NCI-H526 (cell line): ENCODE measurements around the gene IDH2.

Experiments
- DNase-seq, 2 experiments: peaks; one replicate each; lab custom pipeline; 2025; lab: John Stamatoyannopoulos, UW

The IDH2 gene

DNA sequence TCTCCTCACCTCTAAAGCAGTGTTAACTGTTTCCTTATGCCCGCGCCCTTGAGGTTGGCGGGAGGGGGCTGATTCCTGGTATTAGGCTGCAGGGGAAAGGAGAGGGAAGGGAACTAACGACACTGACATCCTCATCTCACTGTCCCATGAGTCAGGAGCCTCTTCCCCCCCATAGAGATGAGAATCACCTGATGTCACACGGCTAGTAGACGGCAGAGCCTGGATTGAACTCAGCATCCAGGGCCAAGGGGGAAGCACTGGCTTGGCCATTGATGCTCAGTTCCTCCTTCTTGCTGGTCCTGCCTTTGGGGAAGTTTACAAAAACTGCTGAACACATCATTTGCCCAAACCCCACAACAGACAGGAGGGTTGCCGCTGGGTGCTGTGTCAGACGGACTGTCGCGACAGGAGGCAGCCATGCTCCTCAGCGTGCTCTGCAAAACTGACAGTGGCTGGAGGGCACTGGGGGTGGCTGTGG lies 38.5 kb downstream of the IDH2 start:
- no peak for DNase-seq

DNA sequence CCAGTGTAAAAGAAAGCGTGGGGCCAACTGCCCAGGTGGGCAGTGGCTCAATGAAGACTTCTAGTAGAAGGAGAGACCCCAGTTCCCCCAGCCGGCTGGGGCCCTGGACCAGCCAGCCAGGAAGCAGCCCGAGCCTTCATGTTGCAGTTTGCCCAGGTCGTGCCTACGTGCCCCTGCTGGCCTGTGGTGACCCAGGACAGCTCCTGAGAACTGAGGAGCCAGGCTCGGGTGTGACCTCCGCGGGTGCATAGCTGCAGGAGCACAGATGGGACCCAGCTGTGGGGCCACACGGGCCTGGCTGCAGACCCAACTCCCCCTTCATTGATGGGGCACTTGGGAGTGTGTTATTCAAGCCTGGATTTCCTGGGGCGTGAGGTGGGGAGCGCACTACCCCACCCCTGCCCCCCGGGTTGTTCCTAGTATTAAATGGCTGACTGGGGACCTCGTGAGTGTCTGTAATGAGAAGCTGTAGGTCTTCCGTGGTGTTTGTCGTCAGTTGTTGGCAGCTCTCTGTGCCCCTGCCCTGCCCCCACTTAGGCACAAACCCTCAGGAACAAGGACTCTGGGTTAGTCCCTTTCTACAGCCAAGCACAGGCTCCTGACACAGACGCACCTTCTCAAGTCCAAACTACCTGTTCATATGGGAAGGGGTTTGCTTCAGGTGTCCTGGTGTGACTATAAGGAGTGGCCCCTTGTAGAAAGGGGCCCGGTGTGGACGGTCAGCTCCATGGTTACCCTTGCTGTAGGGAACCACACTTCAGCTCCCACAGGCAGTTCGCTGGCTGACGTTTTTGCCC lies 39.1 kb downstream of the IDH2 start:
- DNase-seq = no peak

DNA sequence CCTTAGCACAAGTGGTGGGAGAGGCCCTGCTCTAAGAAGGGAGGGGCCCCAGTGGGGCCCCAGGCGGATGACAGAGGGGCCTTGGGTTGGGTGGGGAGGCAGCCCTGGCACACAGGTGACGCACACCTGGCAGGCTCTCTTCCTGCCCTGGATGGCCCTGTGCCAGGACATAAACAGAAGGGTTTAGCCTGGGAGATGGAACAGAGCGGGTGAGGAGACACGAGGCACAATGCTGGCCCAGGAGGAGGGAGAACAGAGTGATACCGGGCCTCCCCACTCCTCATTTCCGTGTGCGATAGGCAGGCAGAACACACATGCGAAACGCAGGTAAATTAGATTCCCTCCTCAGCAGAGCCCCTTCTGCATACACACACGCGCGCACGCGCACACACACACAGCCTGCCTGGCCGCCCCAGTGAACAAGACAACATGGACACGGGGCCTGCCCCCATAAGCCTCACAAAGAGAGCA lies 39.8 kb downstream of the IDH2 start:
- peak; percentile 51 to 78 for DNase-seq

DNA sequence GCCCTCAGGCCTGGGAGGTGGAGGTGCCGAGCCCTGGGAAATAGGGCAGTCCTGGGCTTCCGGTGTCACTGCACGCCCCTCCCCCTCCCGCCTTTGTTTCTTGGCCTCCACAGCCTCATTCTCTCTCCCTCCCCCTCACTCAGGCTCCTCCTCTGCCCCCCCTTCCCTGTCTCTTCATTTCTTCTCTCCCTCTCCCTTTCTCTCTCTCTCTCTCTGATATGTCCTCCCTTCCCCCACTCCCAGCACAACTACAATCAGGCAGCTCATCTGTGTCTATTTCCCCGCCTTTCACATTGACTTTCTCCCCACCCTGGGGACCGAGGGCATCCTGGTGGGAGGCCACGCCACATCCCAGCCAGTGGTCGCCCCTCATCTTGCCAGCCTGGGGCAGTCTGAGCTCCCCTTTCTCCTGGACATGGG lies 40.2 kb downstream of the IDH2 start:
- DNase-seq = peak; percentile 35 to 60

DNA sequence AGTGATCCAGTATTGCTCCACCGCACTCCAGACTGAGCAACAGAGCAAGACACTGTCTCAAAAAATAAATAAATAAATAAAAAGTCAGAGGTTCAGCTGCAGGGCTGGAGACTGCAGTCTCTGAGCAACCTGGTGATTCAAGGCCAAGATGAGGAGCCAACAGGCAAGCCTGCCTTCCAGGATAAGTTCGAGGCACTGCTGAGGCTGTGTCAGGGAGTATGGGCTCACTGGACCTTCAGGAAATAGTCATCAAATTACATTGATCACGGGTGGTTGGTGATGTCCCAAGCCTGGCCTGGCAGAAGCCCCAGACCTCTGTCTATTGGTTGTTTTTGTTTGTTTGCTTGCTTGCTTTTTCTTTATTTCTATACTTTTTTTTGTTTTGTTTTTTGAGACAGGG lies 41.5 kb downstream of the IDH2 start:
- no peak for DNase-seq

DNA sequence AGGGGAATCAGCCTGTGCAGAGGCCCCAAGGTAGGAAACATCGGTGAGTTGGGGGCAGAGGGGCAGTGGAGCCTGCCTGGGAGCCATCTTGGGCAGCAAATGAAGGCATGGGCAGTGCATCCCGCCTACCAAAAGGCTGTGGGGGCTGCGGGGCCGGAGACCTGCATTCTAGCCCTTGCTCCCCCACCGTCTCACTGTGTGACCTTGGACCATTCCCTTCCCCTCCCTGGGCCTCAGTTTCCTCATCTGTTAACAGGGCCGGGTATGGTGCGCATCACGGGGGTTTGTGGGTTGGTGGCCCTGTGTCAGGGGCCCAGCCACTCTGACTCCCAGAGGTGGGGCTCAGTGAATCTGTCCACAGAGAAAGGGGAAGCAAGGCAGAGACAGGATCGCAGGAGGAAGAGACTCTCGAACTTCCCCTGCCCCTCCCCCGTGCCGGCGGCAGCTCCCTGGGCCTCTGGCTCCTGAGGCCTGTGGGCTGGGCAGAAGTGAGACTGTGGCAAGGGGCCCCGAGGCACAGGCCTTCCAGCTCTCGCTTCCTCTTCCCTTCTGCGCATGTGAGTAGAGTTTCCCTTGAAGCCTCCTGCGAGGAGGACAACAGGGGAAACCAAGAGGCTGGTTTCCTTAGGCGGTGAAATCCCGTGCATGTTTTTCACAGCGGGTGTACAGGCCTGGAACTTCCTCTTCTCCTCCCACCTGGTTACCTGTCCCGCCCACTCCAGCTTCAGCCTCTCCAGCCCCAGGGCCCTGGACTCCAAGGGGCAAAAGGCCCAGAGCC lies 42.9 kb downstream of the IDH2 start:
- peak in 1 of 2 experiments; percentile 35 for DNase-seq

DNA sequence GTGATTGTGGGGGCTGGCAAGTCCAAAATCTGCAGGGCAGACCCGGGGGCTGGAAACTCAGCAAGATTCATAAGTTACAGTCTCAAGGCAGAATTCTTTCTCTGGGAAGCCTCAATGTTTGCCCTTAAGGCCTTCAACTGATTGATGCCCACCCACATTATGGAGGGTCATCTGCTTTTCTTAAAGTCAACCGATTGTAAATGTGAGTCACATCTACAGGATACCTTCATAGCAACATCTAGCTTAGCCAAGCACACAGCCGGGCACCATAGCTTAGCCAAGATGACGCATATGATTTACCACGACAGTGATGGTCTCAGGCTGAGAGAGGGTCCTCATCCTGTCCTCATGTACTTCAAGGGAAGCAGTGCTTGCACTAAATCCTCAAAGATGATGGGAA lies 43.5 kb downstream of the IDH2 start:
- DNase-seq = no peak

DNA sequence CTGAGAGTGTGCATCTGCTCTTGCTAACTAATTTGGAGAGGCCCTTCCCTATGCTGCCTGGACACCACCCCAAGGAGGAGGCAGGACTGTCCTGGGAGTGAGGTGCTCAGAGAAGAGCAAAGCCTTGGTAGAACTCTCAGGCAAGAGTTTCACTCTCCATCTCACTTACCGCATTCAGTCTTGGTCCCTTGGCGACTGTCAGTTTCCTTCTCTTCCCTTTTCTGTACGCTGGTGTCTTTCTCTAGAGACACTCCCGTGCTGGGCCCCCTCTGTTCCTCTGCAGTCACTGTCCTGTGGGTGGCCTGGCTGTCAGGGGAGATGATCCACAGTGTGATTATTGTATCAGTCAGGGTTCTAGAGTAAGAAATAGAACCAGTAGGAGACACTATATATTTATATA lies 44.0 kb downstream of the IDH2 start:
- no peak for DNase-seq

DNA sequence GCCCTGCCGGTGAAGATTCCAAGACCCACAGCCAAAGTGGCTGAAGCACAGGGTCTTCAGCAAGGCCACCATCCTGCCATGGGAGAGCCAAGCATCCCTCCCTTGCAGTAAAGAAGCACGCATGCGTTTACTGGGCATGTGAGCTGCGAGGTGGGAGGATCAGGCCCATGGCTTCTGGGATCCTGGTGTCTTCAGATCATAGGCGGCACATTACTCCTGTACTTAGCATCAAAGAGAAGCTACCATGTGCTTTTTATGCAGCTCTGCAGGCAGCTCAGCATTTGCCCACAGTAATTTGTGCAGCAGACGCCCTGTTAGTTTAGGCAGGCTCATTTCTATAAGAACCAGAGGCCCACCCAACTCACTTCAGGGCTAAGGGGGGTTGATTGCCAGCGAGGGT lies 45.7 kb downstream of the IDH2 start:
- no peak for DNase-seq

DNA sequence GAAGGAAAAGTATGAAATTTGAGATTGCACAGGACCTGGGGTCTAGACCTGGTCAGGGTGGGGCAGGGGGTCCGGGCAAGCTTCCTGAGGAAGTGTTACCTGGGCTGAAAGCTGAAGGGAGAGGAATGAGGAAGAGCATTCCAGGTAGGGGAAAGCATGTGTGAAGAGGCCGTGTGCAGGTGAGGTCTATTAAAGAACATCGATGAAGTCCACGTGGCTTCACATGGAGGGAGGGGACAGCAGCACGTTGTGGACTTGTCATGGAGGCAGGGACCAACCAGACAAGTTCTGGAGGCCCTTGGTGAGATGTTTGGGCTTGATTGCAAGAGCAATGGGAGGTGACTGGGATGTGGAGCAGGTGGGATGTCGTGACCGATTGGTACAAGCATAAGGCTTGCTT lies 47.1 kb downstream of the IDH2 start:
- no peak for DNase-seq

DNA sequence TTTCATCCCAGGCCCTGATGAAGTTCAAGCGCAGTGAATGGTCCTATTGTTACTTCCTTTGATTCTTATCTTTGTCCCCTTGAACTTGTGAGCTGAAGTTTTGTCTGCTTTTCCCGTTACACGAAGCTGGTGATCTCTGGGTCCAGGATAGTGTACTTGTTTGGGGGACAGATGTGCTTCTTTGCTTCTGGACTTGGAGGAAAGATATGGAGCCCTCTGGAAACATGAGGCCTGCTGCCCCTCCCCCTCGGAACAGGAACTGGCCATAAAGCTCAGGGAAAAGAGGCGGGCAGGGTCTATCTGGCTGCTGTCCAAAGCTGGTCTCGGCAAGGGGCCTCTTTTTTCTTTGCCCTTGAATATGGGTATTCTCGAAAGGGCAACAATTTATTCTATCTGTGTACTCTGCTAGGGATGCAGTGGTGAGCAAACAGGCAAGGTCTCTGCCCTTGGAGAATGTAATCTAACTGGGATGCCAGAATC lies 47.6 kb downstream of the IDH2 start:
- DNase-seq = peak in 1 of 2 experiments; percentile 35

DNA sequence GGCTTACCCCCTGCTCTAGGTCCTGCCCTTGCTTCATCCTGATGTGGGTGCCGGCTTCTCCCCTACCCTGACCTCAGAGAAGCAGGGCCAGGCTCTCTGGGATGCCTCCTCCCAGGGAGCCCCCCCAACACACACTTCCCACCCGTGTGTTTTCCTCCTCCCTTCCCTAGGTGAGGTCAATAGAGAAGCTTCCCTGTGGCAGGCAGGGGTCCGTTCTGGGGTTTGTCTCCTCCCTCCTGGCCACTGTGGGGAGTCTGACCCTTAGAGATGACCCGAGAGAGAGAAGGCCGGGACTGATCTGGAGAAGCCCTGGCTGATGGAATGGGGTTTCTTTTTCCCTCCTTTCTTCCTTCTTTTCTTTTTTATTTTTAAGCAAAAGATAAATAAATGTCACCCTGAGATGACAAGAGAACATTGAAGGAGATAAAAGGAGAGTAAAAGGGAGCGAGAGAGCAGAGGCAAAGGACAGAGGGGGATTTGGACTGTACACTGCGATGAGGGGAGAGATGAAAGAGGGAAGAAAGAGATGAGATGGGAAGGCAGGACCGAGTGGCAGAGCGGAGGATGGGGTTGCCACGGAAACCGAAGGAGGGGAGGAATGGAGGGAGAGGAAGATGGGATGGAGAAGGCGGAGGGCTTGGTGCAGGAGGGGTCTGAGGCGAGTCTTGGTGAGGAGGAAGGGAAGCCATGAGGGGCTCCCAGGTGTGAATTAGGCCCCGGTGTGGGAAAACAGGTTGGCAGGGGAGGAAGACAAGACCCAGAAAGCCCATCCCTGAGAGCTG lies 48.4 kb downstream of the IDH2 start:
- no peak for DNase-seq

DNA sequence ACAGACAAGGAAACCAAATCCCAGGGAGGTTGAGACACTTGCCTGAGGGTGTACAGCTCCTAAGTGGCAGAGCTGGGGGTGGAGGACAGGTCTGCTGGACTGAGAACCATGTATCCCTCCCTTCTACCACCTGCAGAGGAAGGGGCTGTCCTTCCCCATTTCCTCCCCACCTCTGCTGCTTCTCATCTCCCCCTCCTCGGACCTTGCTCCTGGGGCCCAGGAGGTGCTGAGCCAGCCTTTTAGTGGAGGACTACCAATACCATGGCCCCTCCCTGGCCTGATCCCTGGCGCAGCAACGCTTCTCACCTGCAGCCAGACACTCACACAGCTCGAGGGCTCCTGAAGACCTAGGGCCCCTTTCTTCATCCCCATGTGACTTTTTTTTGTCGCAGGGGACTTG lies 50.4 kb downstream of the IDH2 start:
- DNase-seq = no peak

DNA sequence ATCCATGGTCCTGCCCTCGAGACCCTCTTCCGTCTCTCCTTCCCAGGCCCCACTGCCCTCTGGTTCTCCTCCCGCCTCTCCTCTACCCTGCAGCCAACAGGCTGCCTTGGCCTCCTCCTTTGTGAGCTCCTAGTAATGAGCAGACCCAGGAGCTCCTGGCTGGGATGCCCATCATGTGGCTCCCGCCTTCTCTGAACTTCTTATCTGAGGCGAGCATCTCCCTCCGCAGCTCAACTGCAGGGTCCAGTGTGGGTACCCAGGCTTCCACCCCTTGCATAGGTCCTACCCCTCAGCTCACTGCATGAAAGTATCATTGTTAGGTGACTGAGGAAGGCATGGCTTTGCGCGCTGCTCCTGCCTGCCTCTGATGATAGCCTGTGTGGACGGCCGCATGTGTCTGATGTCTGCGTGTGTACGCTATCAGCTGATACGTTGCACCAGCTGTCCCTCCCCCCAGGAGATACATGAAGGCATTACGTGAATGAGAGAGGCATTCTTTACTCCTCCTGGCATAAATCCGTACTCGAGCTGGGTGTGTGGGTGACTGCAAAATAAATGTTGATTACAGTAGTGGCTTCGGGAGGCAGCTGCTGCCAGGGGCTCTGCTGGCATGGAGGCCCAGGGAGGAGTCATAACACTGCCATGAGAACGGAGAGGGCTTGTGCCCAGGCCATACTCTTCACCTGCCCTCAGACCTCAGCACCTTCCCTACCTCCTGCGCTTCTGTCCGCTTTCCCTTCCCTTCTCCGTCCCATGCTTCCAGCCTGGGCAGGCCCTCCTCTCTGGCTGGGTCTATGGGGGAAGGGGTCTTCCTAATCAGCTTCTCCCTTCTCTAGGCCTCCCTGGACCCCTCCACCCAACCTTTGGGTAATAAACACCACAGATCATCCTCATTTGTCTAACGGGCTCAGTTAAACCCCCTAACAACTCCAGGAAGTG lies 52.3 kb downstream of the IDH2 start:
- DNase-seq = no peak

DNA sequence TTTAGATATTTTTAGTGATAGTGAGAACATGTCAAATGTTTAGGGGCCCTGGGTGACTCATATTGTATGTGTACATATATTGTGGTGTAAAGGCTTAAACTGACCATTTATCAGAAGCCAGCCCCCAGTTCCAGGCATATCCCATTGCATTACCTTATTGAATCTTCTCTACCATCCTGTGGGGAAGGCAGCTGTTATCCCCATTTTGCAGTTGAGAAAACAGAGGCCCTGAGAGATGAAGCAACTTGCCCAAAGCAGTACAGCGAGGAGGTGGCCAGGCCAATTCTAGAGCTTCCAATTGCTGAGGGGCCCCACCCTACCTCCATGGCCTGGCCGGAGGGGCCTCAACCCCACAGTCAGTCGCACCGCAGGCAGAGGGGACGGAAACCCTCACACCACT lies 53.2 kb downstream of the IDH2 start:
- no peak for DNase-seq

DNA sequence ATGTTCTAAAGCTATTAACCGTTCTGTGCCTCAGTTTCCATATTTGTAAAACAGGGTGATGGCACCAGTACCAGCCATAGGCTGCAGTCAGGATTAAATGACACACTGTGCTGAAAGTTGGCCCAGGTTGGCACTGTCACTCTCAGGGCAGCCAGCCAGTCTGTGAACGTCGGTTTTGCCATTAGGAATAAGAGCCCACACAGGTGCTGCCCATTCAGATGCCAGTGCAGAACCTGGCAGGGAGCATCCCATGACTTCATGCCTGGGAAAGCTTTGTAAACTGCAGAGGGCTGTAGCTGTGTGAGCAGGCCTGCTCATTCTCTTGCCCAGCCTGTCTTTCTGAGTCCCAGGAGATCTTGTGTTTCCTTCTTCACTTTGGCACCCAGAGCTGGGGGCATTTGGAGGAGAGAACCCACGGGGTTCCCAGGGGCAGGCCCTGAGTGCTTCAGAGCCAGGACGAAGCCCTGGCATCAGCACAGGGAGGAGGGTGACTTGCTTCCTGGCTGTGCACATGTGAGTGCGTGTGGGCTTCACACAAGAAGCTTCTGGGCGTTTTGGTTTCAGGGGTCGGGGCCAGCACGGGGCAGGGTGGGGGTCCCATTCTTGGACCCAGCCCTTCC lies 54.2 kb downstream of the IDH2 start:
- DNase-seq = no peak

DNA sequence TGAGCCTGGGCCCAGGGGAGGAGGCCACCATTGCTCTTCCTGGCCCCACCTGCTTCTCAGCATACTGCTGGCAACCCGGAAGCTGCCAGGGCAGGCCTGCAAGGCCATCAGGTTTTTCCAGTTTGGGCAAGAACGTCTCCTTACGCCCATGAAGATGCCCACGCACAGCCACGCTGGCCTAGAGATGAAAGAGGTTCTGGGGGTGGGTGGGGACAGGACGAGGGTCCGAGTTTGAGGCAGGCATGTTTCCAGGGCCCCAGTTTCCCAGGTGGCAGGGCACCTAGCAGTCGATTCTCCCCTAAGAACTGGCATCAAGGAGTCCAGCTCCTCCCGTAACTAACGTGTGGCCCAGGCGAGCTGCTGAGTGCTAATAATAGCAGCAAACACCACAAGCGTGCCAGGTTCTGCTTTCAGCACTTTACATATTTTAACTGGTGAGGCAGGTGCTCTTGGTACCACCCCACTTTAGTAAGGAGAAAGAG lies 55.3 kb downstream of the IDH2 start:
- DNase-seq = peak; percentile 87 to 92

DNA sequence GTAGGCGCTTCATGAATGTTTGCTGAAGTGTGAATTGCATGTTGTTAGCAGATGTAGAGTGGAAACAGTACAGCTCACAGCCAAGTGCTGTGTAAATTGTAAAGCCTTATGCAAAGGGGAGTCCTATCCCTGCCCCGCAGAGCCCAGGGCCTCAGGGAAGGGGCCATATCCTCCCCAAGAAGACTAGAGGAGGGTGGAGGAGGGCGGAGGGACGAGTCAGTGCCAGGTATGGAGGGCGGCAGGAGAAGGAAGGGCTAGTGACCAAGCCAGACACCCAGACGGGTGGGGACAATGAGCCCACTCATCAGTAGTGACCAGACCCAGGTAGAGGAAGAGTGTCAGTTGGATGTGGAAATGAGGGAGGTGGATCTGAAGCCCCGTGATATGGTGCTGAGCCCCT lies 56.0 kb downstream of the IDH2 start:
- peak in 1 of 2 experiments; percentile 32 for DNase-seq

DNA sequence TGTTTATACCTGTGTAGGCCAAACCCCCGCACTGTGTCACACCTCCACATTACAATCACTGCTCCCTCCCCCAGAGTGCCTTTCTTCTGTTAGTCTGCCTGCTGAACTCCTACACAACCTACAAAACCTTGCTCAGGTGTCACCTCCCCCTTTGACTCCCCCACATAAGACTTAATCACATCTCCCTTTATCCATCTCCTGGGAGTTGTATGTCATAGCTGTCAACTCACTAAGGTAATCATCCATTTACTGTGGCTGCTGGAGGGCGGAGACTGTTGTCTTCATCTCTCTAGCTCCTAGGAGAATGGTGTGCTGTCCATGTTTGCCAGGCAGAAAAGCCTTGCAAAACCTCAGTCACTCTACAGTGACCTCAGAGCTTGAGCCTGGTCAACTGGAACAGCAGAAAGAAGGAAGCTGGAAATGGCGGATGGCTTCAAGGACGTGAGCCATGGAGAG lies 57.3 kb downstream of the IDH2 start:
- no peak for DNase-seq

DNA sequence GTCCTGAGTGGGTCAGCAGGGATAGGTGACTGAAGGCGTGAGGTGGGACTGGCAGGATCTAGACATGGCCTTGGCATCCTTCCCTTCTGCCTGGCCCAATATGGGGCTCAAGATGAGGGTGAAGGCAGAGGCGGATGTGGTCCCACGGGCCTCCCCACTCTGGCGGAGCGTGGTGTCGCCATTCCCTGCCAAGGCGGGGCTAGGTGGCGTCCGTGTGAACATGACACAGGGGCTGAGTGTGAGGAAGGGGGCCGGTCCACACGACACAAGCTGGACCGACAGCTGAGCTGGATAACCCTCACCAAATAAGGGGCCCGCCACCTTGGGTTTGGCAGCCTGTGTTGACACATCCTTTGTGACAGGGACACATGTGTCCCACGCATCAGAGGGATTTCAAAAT lies 58.1 kb downstream of the IDH2 start:
- DNase-seq = no peak
